GF-D8 (cell line): ENCODE measurements around the gene CBX5.
A peak's percentile ranks its signal among the peaks of the same experiment; 100 is the strongest.
"Not testable (repeated sequence)": the region's sequence is repeated elsewhere in the genome, so short reads cannot be mapped to it uniquely, and the experiment has no call there.

ENCODE experiments used
- DNase-seq: peaks from one replicate; lab custom pipeline; 2025; lab: John Stamatoyannopoulos, UW

CBX5 gene

GRCh38 chr12:54294152-54294952 is 14.4 kb upstream of the CBX5 start:
- no peak for DNase-seq

- no peak for DNase-seq
These were observed 13.0 kb upstream of the CBX5 start for GRCh38 chr12:54292931-54293241.

- DNase-seq = no peak
These were observed 12.4 kb upstream of the CBX5 start for GRCh38 chr12:54292083-54292930.

- no peak for DNase-seq
These were observed 7.6 kb upstream of the CBX5 start for GRCh38 chr12:54287261-54288157.

GRCh38 chr12:54286042-54287030 is 6.4 kb upstream of the CBX5 start:
- no peak for DNase-seq

- no peak for DNase-seq
These were observed 5.5 kb upstream of the CBX5 start for GRCh38 chr12:54285150-54286041.

- DNase-seq = not testable (repeated sequence)
These were observed 4.3 kb upstream of the CBX5 start for GRCh38 chr12:54284070-54284780.

- DNase-seq = no peak
These were observed 3.1 kb upstream of the CBX5 start for GRCh38 chr12:54282949-54283593.

- DNase-seq = not testable (repeated sequence)
These were observed 1.8 kb upstream of the CBX5 start for GRCh38 chr12:54281694-54282093.

GRCh38 chr12:54281261-54281638 is 1.3 kb upstream of the CBX5 start:
- not testable (repeated sequence) for DNase-seq

- DNase-seq = peak; percentile 98
These were observed 742 bp upstream of the CBX5 start, which contains the start of gene HNRNPA1 for GRCh38 chr12:54280468-54281260. Gene HNRNPA1, plus strand, starts transcription at chr12:54280726. Its CDS starts 82 bp downstream, at chr12:54280808.

GRCh38 chr12:54279227-54279631 is 693 bp downstream of the CBX5 start:
- DNase-seq = no peak

- peak; percentile 50 for DNase-seq
These were observed 2.1 kb downstream of the CBX5 start for GRCh38 chr12:54277823-54278276.

- no peak for DNase-seq
These were observed 3.6 kb downstream of the CBX5 start for GRCh38 chr12:54276368-54276767.

- DNase-seq = no peak
These were observed 5.9 kb downstream of the CBX5 start for GRCh38 chr12:54273981-54274380.

GRCh38 chr12:54272214-54272613 is 7.7 kb downstream of the CBX5 start:
- no peak for DNase-seq

GRCh38 chr12:54270345-54270744 is 9.6 kb downstream of the CBX5 start:
- DNase-seq = no peak

GRCh38 chr12:54266852-54267251 is 13.1 kb downstream of the CBX5 start:
- DNase-seq = no peak
